GM15510 (cell line): ENCODE results near the gene MAGEF1.

Source experiments
- POLR2A ChIP-seq: IDR thresholded peaks from 3 replicates; pipeline ENCODE4 v1.6.1; 2011; ENCODE audit warnings: borderline replicate concordance; ENCODE audit not compliant: insufficient read length; ENCODE audit errors: extremely low read depth

MAGEF1 gene

GRCh38 chr3:184679056-184679816 lies 32.6 kb downstream of the MAGEF1 start:
- no peak for TF ChIP-seq POLR2A

GRCh38 chr3:184678317-184679055 lies 33.4 kb downstream of the MAGEF1 start:
- TF ChIP-seq POLR2A, result no peak

GRCh38 chr3:184677344-184678316 lies 34.2 kb downstream of the MAGEF1 start:
- TF ChIP-seq POLR2A, result no peak

GRCh38 chr3:184676927-184677326 lies 34.9 kb downstream of the MAGEF1 start:
- no peak for TF ChIP-seq POLR2A

DNA sequence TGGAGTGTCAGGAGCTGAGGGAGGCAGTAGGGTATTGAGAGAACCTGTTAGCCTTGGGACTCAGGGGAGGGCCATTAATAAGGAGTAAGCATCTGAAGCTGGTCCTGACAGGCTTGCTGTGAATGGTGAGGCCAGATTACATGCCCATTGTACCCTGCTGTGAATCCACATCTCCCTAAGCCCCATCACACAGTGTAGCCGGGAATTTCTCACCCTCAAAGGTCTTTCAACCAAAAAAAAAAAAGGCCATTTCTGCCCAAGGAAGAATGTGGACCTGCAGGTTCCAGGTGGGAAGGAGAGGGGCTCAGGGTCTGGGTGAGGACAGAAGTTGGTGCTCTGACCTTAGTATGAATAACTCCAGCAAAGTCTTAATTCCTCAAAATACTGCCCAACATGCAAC lies 37.2 kb downstream of the MAGEF1 start:
- no peak for TF ChIP-seq POLR2A

- TF ChIP-seq POLR2A, result no peak
These were observed 38.6 kb downstream of the MAGEF1 start for GRCh38 chr3:184672977-184673870.

DNA sequence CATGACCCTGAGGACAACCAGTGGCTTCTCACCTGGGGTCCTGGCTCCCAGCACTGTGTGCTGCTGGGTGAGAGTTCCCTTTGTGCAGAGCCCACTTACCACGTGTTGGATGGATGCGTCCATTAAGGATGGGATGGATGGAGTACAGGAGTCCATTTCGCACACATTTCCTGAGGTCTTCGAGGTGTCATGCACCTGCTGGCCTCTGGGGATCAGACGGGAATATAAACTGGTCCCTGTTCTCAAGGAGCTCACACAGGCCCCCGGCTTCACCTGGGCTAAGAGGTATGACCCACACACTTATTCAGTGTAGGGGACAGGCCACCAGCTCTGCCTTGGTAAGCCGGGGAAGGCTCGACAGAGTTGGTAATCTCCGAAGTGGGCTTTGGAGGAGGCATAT lies 39.5 kb downstream of the MAGEF1 start:
- TF ChIP-seq POLR2A, result no peak

- TF ChIP-seq POLR2A, result no peak
These were observed 41.7 kb downstream of the MAGEF1 start for GRCh38 chr3:184670091-184670602.

GRCh38 chr3:184669578-184669977 lies 42.3 kb downstream of the MAGEF1 start:
- TF ChIP-seq POLR2A, result no peak

DNA sequence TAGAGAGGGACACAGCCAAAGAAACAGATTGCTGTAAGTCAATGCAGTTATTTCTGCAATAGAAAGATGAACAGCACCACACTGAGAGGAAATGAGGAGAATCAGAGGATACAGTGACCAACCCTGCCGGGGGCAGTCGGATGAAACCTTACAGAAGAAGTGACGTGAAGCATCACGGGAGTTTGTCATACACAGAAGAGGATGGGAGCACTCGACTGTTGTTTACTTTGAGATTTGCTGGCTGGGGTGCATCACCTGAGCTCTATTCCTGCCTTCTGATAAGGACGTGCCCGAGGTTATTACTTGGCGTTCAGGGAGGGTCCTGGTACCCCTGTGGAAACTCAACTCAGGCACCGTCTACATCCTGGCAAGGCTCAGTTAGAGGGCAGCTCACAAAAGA lies 45.4 kb downstream of the MAGEF1 start:
- TF ChIP-seq POLR2A, result no peak

GRCh38 chr3:184665101-184665500 lies 46.8 kb downstream of the MAGEF1 start:
- TF ChIP-seq POLR2A, result no peak

GRCh38 chr3:184663756-184664155 lies 48.1 kb downstream of the MAGEF1 start:
- TF ChIP-seq POLR2A, result no peak

- TF ChIP-seq POLR2A, result no peak
These were observed 48.5 kb downstream of the MAGEF1 start for GRCh38 chr3:184663356-184663755.

GRCh38 chr3:184662187-184662586 lies 49.7 kb downstream of the MAGEF1 start:
- no peak for TF ChIP-seq POLR2A

GRCh38 chr3:184660931-184661330 lies 50.9 kb downstream of the MAGEF1 start:
- TF ChIP-seq POLR2A, result no peak
